Measurements from ENCODE around the gene PRXL2A. TPM values are rescaled to one million over a fixed set of nuclear protein-coding genes. Genes with fewer than 3 reads are reported as not detected.

The PRXL2A gene
- total and polyA plus RNA-seq, 2 donors: 32.2 to 70.8 TPM

DNA sequence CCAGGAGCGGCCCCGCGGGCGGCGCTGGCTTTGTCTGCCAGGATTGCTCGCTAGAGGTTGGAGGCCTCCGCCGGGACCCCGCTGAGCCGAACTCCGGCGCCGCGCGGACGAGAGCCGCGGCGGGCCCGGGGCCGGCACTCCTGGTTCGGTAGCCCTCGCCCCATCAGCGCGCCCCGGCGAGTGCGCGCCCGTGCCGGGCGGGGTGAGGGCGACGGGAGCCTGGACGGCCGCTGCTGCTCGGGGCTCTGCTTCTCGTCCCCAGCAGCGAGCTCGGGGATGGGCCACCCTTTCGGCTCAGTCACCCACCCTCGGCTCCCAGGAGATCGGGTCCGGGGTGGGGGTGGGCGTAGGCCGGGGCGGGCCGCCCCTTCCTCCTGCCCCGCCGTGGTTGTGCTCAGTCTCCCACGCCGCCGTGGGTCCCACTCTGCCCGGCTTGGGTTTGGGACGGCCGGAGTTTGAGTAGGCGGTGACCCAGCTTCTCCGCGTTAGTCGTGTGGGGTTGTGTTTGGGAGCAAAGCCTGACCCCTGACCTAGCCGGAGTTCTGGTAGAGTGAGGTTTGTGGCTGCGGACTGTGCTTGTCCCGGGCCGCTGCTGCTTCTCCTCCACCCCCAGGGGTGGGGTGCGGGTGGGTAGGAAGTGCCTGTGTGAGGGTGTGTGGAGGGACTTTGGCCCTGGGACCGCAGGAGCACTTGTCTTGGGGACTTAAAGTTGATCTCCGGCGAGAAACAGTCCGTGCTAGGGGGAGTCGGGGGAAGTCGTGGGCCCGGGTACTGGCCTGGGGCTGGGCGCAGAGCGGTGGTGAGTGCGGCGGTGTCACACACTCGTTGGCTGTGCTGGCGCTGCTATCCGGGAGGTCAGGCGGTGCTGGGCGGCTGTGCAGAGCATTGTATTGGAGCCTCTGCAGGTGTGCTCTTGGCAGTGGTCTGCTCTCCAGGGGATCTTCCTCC lies 46.4 kb downstream of the PRXL2A start:
- Histone ChIP-seq H3K27me3 (ENCODE audit: control insufficient read depth in 2 of 2, insufficient read depth in 1 of 2, low read length in 1 of 2) (peaks cover 0 to 7% of the 10 kb centered on the region in 2 donors), H3K4me3 (ENCODE audit: low read length in 2 of 2) (peak overlapping the region; percentile 78 to 91), H3K36me3 (ENCODE audit: control insufficient read depth in 2 of 2, insufficient read depth in 2 of 2, low read length in 1 of 2) (peaks cover 0 to 3% of the 10 kb centered on the region in 2 donors), H3K27ac (ENCODE audit: low read depth in 1 of 2, low read length in 1 of 2) (peak overlapping the region; percentile 69 to 95), H3K9me3 (ENCODE audit: control insufficient read depth in 2 of 2, insufficient read depth in 1 of 2, low read length in 1 of 2) (peaks cover 0 to 4% of the 10 kb centered on the region in 2 donors), H3K4me1 (ENCODE audit: control insufficient read depth in 2 of 2, insufficient read depth in 2 of 2, low read length in 2 of 2) (peaks cover 27 to 51% of the 10 kb centered on the region in 2 donors)
- DNase-seq (ENCODE audit: low read depth in 6 of 9, low spot score in 9 of 9): no peak
- under 1% methylated on average over 81 of the region's 81 CpGs for WGBS

DNA sequence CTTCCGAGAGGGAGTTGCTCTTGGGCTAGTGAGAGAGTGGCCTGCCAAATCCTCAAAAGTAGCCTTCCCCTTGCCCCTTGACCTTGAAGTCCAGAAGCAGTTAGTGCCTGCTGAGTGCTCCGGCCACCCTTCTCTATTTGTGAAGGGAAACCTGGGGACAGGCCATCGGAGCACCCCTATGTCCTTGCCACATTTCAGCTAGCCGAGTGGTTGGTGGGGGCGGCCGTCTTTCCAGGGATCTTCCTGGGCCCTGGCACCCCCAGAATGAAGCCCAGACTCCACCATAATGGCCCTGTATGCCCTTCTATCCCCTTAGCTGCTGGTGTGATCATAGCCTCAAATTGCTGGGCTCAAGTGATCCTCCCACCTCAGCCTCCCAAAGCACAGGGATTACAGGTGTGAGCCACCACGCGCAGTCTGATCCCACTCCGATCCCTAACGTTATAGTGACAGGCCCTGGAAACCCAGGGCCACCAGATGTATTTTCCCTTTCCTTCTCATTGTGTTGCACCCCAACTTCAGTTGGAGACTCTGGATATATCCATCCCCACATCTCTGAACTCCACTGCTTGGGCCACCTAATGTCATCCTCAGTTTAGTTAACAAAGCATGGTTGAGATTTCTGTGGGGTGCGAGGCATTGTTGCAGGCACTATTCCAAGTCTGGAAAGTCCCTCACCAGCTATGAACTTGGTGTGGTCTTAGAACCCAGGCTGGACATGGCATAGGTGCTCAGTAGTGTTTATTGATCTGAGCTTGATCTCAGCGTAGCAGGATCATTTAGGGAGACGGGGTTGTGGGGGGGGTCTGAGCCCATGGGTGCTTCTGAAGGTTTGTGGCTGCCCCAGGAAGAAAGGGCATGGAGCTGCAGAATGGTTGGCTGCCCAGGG lies 47.4 kb downstream of the PRXL2A start:
- peaks cover 36 to 60% of the 10 kb centered on the region in 2 donors for H3K4me1 ChIP-seq (ENCODE audit: control insufficient read depth in 2 of 2, insufficient read depth in 2 of 2, low read length in 2 of 2)

GRCh38 chr10:80457554-80458262 lies 49.4 kb downstream of the PRXL2A start:
- H3K4me1 ChIP-seq (ENCODE audit: control insufficient read depth in 2 of 2, insufficient read depth in 2 of 2, low read length in 2 of 2): peaks cover 55 to 80% of the 10 kb centered on the region in 2 donors
- no peaks in the 10 kb centered on the region for H3K9me3 ChIP-seq (ENCODE audit: control insufficient read depth in 2 of 2, insufficient read depth in 1 of 2, low read length in 1 of 2)
- H3K27ac ChIP-seq (ENCODE audit: low read depth in 1 of 2, low read length in 1 of 2): no peak overlapping the region
- no peak for DNase-seq (ENCODE audit: low read depth in 6 of 9, low spot score in 9 of 9)
- 92% methylated on average over 8 of the region's 8 CpGs for WGBS
- peaks cover 0 to 3% of the 10 kb centered on the region in 2 donors for H3K36me3 ChIP-seq (ENCODE audit: control insufficient read depth in 2 of 2, insufficient read depth in 2 of 2, low read length in 1 of 2)
- no peak overlapping the region for H3K4me3 ChIP-seq (ENCODE audit: low read length in 2 of 2)
- peaks cover 0 to 7% of the 10 kb centered on the region in 2 donors for H3K27me3 ChIP-seq (ENCODE audit: control insufficient read depth in 2 of 2, insufficient read depth in 1 of 2, low read length in 1 of 2)

More for the DNA sequence above, 47.4 kb downstream of the PRXL2A start:
- H3K27me3 ChIP-seq (ENCODE audit: control insufficient read depth in 2 of 2, insufficient read depth in 1 of 2, low read length in 1 of 2): peaks cover 0 to 7% of the 10 kb centered on the region in 2 donors
- 79% methylated on average over 13 of the region's 13 CpGs for WGBS
- peaks cover 0 to 4% of the 10 kb centered on the region in 2 donors for H3K9me3 ChIP-seq (ENCODE audit: control insufficient read depth in 2 of 2, insufficient read depth in 1 of 2, low read length in 1 of 2)
- DNase-seq (ENCODE audit: low read depth in 6 of 9, low spot score in 9 of 9): no peak
- H3K36me3 ChIP-seq (ENCODE audit: control insufficient read depth in 2 of 2, insufficient read depth in 2 of 2, low read length in 1 of 2): peaks cover 0 to 3% of the 10 kb centered on the region in 2 donors
- H3K4me3 ChIP-seq (ENCODE audit: low read length in 2 of 2): peak overlapping the region; percentile 78 to 91
- H3K27ac ChIP-seq (ENCODE audit: low read depth in 1 of 2, low read length in 1 of 2): peak overlapping the region in 1 of 2 donors; percentile 95

DNA sequence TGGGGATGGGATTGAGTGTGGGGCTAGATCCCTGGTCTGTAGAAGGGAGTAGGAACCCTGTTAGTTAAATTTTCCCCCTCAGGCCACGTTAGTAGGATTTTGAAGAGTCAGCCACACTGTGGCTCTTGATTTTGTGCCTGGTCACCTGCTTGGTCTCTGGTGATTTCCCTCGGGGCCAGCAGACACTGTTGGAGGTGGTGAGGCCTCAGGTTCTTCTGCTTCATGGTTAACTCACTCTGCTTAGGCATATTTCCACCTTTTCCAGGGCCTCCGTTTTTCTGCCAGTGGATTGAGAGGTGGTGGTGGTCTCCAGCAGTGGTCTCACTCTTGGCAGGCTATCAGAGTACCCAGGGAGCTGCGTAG lies 49.9 kb downstream of the PRXL2A start:
- Histone ChIP-seq H3K36me3 (ENCODE audit: control insufficient read depth in 2 of 2, insufficient read depth in 2 of 2, low read length in 1 of 2) (peaks cover 0 to 3% of the 10 kb centered on the region in 2 donors), H3K4me3 (ENCODE audit: low read length in 2 of 2) (no peak overlapping the region), H3K4me1 (ENCODE audit: control insufficient read depth in 2 of 2, insufficient read depth in 2 of 2, low read length in 2 of 2) (peaks cover 59 to 82% of the 10 kb centered on the region in 2 donors), H3K9me3 (ENCODE audit: control insufficient read depth in 2 of 2, insufficient read depth in 1 of 2, low read length in 1 of 2) (no peaks in the 10 kb centered on the region), H3K27ac (ENCODE audit: low read depth in 1 of 2, low read length in 1 of 2) (peak overlapping the region; percentile 71 to 77), H3K27me3 (ENCODE audit: control insufficient read depth in 2 of 2, insufficient read depth in 1 of 2, low read length in 1 of 2) (peaks cover 0 to 6% of the 10 kb centered on the region in 2 donors)
- DNase-seq (ENCODE audit: low read depth in 6 of 9, low spot score in 9 of 9): no peak
- 67% methylated on average over 4 of the region's 4 CpGs for WGBS

DNA sequence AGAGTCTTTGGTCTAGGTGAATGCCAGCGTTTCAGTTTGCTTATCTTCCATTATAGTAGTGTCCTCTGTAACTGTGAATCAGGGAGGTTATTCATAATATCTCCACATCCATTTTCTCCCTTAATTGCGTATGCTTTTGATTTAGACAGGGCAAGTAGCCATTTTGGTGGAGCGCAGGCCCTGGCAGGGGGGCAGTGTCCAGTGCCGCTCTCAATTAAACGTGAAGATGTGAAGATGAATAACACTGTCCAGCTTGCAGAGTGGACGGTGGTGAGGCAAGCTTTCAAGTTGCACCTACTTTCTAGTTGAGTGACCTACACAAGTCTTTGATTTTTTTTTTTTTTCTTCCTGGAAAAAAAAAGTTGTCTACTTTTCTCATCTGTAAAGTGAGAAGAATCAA lies 50.3 kb downstream of the PRXL2A start:
- no peak for DNase-seq (ENCODE audit: low read depth in 6 of 9, low spot score in 9 of 9)
- no peaks in the 10 kb centered on the region for H3K9me3 ChIP-seq (ENCODE audit: control insufficient read depth in 2 of 2, insufficient read depth in 1 of 2, low read length in 1 of 2)
- peaks cover 0 to 3% of the 10 kb centered on the region in 2 donors for H3K36me3 ChIP-seq (ENCODE audit: control insufficient read depth in 2 of 2, insufficient read depth in 2 of 2, low read length in 1 of 2)
- H3K27ac ChIP-seq (ENCODE audit: low read depth in 1 of 2, low read length in 1 of 2): peak overlapping the region; percentile 71 to 81
- peak overlapping the region in 1 of 2 donors; percentile 8 for H3K4me3 ChIP-seq (ENCODE audit: low read length in 2 of 2)
- peaks cover 62 to 82% of the 10 kb centered on the region in 2 donors for H3K4me1 ChIP-seq (ENCODE audit: control insufficient read depth in 2 of 2, insufficient read depth in 2 of 2, low read length in 2 of 2)
- peaks cover 0 to 4% of the 10 kb centered on the region in 2 donors for H3K27me3 ChIP-seq (ENCODE audit: control insufficient read depth in 2 of 2, insufficient read depth in 1 of 2, low read length in 1 of 2)
- 88% methylated on average over 6 of the region's 6 CpGs for WGBS

DNA sequence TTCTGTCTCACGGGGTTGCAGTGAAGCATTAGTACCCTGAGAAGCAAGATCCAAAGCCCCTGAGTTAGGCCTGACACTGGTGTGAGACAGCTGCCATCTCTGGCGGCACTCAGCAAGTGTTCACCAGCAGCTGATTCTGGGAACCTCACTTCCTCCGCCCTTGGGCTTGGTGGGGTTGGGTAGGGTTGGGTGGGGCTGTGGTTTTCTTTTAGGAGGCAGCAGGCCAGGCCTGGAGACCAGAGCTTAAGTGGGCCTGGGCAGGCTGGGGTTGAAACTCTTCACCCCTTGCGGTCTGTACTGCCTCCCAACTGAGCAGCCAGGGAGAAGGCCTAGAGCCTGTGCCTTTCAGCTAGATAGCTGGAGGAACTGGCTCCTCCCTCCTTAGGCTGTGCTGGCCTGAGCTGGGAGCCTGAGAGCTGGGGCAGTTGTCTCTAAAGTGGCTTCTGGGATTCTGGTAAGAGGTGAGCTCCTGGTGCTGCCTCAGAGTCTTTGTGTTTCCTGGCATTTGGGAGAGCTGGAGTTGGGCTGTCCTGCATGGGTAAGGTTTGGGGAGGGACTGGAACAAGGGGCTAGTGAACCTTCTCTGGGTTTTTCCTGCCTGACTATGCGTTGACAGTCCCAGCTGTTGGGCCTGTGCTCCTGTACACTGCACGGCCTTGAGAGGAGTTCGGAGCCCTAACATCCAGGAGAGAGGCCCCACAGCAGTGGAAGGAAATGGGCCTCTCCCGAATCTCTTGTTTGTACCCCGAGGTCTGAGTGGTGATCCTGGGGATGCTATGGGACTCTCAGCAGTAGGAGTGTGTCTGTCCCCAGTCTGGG lies 50.9 kb downstream of the PRXL2A start:
- DNase-seq (ENCODE audit: low read depth in 6 of 9, low spot score in 9 of 9): peak in 3 of 9 donors; percentile 72 to 88 (median 77)

DNA sequence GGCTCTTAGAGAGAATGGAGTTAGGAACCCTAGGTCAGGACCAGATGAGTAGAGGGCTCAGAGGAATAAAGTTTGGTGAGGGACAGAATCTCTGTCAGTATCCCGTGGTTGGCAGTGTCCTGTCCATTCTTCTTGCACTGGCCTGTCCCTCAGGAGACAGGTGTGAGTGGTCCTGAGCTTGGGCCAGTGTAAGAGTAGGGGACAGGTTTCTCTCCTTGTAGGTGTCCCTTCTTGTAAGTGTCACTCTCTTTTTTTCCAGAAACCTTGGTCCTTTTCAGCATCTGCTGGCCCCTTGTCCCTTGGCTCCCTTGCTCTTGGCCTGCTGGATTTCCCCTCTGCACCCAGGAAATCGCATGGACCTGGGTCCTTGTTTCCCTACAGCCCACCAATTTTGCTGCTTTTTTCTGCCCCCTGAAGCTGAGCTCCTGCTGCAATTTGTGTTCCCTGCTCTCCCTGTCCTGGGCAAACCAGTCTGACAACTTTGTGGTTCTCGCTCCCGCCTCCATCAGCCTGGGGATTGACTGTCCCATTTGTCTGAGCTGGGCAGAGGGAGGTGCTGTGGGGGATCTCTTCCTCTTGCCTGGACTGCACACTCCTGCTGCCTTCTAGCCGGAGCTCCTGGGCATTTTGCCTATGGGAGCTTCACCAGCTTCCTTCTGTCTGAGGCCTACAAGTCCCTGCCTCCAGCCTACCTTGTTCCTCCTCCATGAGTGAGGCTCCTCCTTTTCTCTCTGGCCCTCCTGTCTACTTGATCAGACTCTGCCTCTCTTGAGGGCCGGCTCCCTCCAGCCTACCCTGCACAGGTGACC lies 52.3 kb downstream of the PRXL2A start:
- Histone ChIP-seq H3K27ac (ENCODE audit: low read depth in 1 of 2, low read length in 1 of 2) (peak overlapping the region; percentile 77 to 93), H3K4me1 (ENCODE audit: control insufficient read depth in 2 of 2, insufficient read depth in 2 of 2, low read length in 2 of 2) (peaks cover 79 to 94% of the 10 kb centered on the region in 2 donors), H3K27me3 (ENCODE audit: control insufficient read depth in 2 of 2, insufficient read depth in 1 of 2, low read length in 1 of 2) (no peaks in the 10 kb centered on the region), H3K9me3 (ENCODE audit: control insufficient read depth in 2 of 2, insufficient read depth in 1 of 2, low read length in 1 of 2) (no peaks in the 10 kb centered on the region), H3K36me3 (ENCODE audit: control insufficient read depth in 2 of 2, insufficient read depth in 2 of 2, low read length in 1 of 2) (peaks cover 0 to 3% of the 10 kb centered on the region in 2 donors), H3K4me3 (ENCODE audit: low read length in 2 of 2) (peak overlapping the region in 1 of 2 donors; percentile 5)
- DNase-seq (ENCODE audit: low read depth in 6 of 9, low spot score in 9 of 9): no peak
- 72% methylated on average over 6 of the region's 6 CpGs for WGBS

More for the DNA sequence above, 50.9 kb downstream of the PRXL2A start:
- Histone ChIP-seq H3K4me1 (ENCODE audit: control insufficient read depth in 2 of 2, insufficient read depth in 2 of 2, low read length in 2 of 2) (peaks cover 68 to 88% of the 10 kb centered on the region in 2 donors), H3K4me3 (ENCODE audit: low read length in 2 of 2) (peak overlapping the region in 1 of 2 donors; percentile 30), H3K9me3 (ENCODE audit: control insufficient read depth in 2 of 2, insufficient read depth in 1 of 2, low read length in 1 of 2) (no peaks in the 10 kb centered on the region), H3K27me3 (ENCODE audit: control insufficient read depth in 2 of 2, insufficient read depth in 1 of 2, low read length in 1 of 2) (peaks cover 0 to 3% of the 10 kb centered on the region in 2 donors), H3K27ac (ENCODE audit: low read depth in 1 of 2, low read length in 1 of 2) (peak overlapping the region; percentile 71 to 77), H3K36me3 (ENCODE audit: control insufficient read depth in 2 of 2, insufficient read depth in 2 of 2, low read length in 1 of 2) (peaks cover 0 to 3% of the 10 kb centered on the region in 2 donors)
- WGBS: 37% methylated on average over 9 of the region's 9 CpGs

Measured in thymus (tissue), 11 donors.